Neural progenitor cell (in vitro differentiated cells): ENCODE results near the gene SERGEF.

Experiments
- CTCF ChIP-seq: fragments of 200-600 bp; sonication (generic); IDR thresholded peaks from 2 replicates; pipeline ENCODE4 v1.5.1; 2017; ENCODE audit warnings: antibody characterized with exemption, mild to moderate bottlenecking
- EZH2phosphoT487 ChIP-seq: fragments of 200-600 bp; sonication (generic); IDR thresholded peaks from 2 replicates; pipeline ENCODE4 v1.6.1; 2017; ENCODE audit warnings: antibody characterized with exemption

GRCh38 chr11:17777738-17778091 lies 235.1 kb downstream of the SERGEF start:
- TF ChIP-seq CTCF (no peak), EZH2phosphoT487 (no peak)
